ENCODE measurements around the gene AGBL1.

DNA sequence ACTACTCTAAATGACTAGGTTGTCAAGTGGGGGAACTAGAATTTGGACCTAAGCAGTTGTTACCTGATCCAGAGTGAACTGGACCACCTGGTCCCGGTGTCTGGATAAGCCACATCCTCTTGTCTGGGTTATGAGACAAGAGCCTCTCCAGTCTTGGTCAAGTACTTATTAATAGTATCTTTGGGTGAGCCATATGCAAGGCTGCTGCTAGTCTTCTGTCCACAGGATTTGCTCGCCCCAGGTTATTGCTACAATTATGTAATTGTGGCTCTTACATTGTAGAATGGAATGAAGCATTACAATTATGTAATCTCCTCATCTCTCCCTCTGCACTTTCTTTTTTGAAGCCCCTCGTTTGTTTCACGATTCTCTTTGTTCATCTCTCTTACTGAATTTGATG lies 24.0 kb upstream of the AGBL1 start:
- TF ChIP-seq, protein P1, sequence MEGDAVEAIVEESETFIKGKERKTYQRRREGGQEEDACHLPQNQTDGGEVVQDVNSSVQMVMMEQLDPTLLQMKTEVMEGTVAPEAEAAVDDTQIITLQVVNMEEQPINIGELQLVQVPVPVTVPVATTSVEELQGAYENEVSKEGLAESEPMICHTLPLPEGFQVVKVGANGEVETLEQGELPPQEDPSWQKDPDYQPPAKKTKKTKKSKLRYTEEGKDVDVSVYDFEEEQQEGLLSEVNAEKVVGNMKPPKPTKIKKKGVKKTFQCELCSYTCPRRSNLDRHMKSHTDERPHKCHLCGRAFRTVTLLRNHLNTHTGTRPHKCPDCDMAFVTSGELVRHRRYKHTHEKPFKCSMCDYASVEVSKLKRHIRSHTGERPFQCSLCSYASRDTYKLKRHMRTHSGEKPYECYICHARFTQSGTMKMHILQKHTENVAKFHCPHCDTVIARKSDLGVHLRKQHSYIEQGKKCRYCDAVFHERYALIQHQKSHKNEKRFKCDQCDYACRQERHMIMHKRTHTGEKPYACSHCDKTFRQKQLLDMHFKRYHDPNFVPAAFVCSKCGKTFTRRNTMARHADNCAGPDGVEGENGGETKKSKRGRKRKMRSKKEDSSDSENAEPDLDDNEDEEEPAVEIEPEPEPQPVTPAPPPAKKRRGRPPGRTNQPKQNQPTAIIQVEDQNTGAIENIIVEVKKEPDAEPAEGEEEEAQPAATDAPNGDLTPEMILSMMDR (IDR thresholded peaks at IDR 0.05), result no peak
- TF ChIP-seq POLR2A (IDR thresholded peaks at IDR 0.05), result no peak

All from heart left ventricle (tissue), 13 donors.